ELR (cell line): Measurements from ENCODE around the gene HNRNPC.
"Not testable (repeated sequence)": the region's sequence is repeated elsewhere in the genome, so short reads cannot be mapped to it uniquely, and the experiment has no call there.

Experiments used
- DNase-seq: peaks from one replicate; pipeline ENCODE4 v3.0.0-alpha.2; 2015; ENCODE audit warnings: low read depth

Gene HNRNPC

GRCh38 chr14:21269252-21270046 lies at the start of gene HNRNPC:
TSS of gene HNRNPC (minus strand) at chr14:21269442. CDS start at chr14:21234193, 35,249 bp downstream.
- DNase-seq, result peak; percentile 100

- DNase-seq, result no peak
Measured at GRCh38 chr14:21317398-21317797, 48.2 kb upstream of the HNRNPC start.

- no peak for DNase-seq
Measured at GRCh38 chr14:21313512-21313911, 44.3 kb upstream of the HNRNPC start.

- no peak for DNase-seq
Measured at GRCh38 chr14:21311614-21312013, 42.4 kb upstream of the HNRNPC start.

- no peak for DNase-seq
Measured at GRCh38 chr14:21309956-21310355, 40.7 kb upstream of the HNRNPC start.

- no peak for DNase-seq
Measured at GRCh38 chr14:21309238-21309636, 40.0 kb upstream of the HNRNPC start.

DNA sequence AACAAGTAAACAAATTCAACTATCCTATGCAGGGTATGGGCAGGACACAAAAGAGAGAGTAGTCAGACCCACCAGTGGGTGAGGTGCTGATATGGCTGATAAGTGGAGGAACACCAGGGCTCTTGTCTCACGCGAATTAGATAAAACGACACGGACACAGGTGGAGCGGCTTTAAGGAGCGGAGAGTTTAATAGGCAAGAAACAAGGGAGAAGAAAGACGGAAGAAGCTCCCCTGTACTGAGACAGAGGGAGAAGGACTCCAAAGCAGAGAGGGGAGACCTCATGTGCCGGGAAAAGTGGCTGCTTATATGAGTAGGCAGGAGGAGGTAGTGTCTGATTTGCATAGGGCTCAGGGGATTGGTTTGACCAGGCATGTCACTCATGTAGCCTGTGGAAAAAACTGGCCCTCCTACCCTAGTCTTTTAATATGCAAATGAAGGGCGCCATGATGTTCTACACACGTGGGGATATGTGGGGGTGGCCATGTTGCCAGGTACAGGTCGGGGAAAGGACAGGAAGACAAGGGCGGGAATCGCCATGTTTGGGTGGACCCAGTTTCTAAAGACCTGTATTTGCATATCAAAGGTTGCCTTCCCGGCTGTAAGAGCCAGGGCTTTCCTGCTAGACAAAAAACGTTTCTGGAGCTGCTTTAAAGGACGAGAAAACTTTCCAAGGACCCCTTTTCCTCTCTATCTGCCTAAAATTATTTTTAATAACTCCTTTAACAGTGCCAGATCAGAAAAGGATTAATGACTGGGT lies 39.4 kb upstream of the HNRNPC start:
- DNase-seq, result peak; percentile 72

GRCh38 chr14:21308132-21308478 lies 38.9 kb upstream of the HNRNPC start:
- DNase-seq, result no peak

- no peak for DNase-seq
Measured at GRCh38 chr14:21307637-21308036, 38.4 kb upstream of the HNRNPC start.

GRCh38 chr14:21302836-21303140 lies 33.5 kb upstream of the HNRNPC start:
- not testable (repeated sequence) for DNase-seq

- no peak for DNase-seq
Measured at GRCh38 chr14:21302013-21302835, 33.0 kb upstream of the HNRNPC start.

- peak; percentile 11 for DNase-seq
Measured at GRCh38 chr14:21300892-21301291, 31.6 kb upstream of the HNRNPC start.

- no peak for DNase-seq
Measured at GRCh38 chr14:21299562-21300130, 30.4 kb upstream of the HNRNPC start.

DNA sequence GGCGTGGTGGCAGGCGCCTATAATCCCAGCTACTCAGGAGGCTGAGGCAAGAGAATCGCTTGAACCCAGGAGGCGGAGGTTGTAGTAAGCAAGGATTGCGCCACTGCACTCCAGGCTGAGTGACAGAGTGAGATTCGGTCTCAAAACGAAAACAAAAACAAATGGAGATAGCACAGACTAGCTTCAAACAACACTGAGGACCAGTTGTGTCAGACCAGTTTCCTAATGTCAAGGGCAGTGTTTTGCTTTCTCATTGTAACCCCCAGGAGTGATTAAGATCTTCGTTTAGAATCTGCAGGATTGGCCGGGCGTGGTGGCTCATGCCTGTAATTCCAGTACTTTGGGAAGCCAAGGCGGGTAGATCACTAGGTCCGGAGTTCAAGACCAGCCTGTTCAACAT lies 29.1 kb upstream of the HNRNPC start:
- DNase-seq, result no peak

- DNase-seq, result not testable (repeated sequence)
Measured at GRCh38 chr14:21294026-21294425, 24.8 kb upstream of the HNRNPC start.

DNA sequence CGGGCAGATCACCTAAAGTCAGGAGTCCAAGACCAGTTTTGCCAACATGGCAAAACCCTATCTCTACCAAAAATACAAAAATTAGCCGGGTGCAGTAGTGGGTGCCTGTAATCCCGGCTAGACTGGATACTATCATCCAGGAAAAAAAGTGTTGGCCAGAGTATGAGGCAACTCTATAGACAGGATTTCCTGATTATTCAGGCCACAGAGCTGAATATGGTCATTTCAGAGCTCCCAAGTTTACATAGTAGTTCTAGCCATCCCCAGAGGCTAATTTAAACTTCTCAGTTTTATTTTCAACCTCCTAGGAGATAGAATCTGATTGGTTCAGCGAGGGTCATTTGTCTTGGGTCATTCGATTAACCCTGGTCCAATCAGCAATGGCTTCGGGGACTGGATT lies 17.9 kb upstream of the HNRNPC start:
- DNase-seq, result no peak

GRCh38 chr14:21286516-21286915 lies 17.3 kb upstream of the HNRNPC start:
- DNase-seq, result not testable (repeated sequence)

DNA sequence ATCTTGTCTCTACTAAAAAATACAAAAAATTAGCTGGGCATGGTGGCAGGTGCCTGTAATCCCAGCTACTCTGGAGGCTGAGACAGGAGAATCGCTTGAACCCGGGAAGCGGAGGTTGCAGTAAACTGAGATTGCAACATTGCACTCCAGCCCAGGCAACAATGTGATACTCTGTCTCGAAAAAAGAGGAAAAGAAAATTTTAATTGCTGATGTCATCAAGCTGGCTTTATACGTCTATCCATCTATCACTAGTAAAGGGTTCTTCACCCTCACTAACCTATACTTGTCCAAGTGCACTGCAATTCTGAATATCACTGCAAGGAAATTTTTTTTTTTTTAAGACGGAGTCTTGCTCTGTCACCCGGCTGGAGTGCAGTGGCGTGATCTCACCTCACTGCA lies 12.7 kb upstream of the HNRNPC start:
- DNase-seq, result not testable (repeated sequence)

- no peak for DNase-seq
Measured at GRCh38 chr14:21279783-21280182, 10.5 kb upstream of the HNRNPC start, which contains the start of gene RPGRIP1. TSS of gene RPGRIP1 (plus strand) at chr14:21280083. CDS start at chr14:21287977, 7,894 bp downstream.

GRCh38 chr14:21278632-21279031 lies 9.4 kb upstream of the HNRNPC start:
- DNase-seq, result no peak

- no peak for DNase-seq
Measured at GRCh38 chr14:21275261-21275858, 6.1 kb upstream of the HNRNPC start.

DNA sequence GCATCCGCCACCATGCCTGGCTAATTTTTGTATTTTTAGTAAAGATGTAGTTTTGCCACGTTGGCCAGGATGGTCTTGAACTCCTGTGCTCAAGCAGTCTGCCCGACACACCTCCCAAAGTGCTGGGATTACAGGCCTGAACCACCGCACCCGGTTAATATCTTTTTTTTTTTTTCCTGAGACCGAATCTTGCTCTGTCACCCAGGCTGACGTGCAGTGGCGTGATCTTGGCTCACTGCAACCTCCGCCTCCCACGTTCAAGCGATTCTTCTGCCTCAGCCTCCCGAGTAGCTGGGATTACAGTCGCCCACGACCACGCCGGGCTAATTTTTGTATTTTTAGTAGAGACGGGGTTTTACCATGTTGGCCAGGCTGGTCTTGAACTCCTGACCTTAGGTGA lies 3.4 kb upstream of the HNRNPC start:
- DNase-seq, result not testable (repeated sequence)
